HEK293 (cell line): Measurements from ENCODE around the gene COA8.
A peak's percentile ranks its signal among the peaks of the same experiment; 100 is the strongest.

Experiments used
- CTCF ChIA-PET: fragments of 350-600 bp; formaldehyde crosslinking; extraction: SDS; loops from one replicate; lab custom pipeline; 2021; ENCODE audit warnings: antibody characterized with exemption; lab: Yijun Ruan, JAX
- POLR2A ChIA-PET: fragments of 300-600 bp; formaldehyde crosslinking; extraction: SDS; loops from one replicate; lab custom pipeline; 2020; ENCODE audit warnings: antibody characterized with exemption, inconsistent platforms; lab: Yijun Ruan, JAX
- H3K27ac ChIP-seq: fragments of 200-500 bp; sonication (Bioruptor generic); 2 replicates; pipeline ENCODE4 v1.5.1; 2014; ENCODE audit warnings: low read depth, low read length, control low read depth, inconsistent platforms; ENCODE audit errors: extremely low read depth
- H3K36me3 ChIP-seq, 2 experiments: fragments of 200-500 bp in 1 of 2; sonication (Bioruptor generic) in 1 of 2; 1 replicate in 1 of 2; 2 replicates in 1 of 2; pipeline ENCODE4 v1.5.1; 2014 to 2017; ENCODE audit warnings: inconsistent platforms in 2 of 2, low read length in 2 of 2; ENCODE audit not compliant: control insufficient read depth in 2 of 2, insufficient read depth in 1 of 2
- H3K4me1 ChIP-seq: fragments of 200-500 bp; sonication (Bioruptor generic); 2 replicates; pipeline ENCODE4 v1.5.1; 2014; ENCODE audit warnings: mild to moderate bottlenecking, low read length, inconsistent platforms; ENCODE audit not compliant: control insufficient read depth, insufficient read depth
- H3K4me3 ChIP-seq: 2 replicates; pipeline ENCODE4 v1.5.1; 2011; ENCODE audit warnings: low read depth, mild to moderate bottlenecking, control low read depth, low read length, moderate library complexity
- H3K9me3 ChIP-seq: fragments of 200-500 bp; sonication (Bioruptor generic); 2 replicates; pipeline ENCODE4 v1.5.1; 2014; ENCODE audit warnings: low read depth, low read length, inconsistent platforms; ENCODE audit not compliant: control insufficient read depth, insufficient read depth
- IKZF3 ChIP-seq: fragments of 450-650 bp; IDR thresholded peaks from 2 replicates; pipeline ENCODE4 v1.5.0; 2018; ENCODE audit warnings: missing biosample characterization, mild to moderate bottlenecking, missing genetic modification characterization, moderate library complexity
- KLF1 ChIP-seq: fragments of 450-650 bp; formaldehyde crosslinking; IDR thresholded peaks from 2 replicates; pipeline ENCODE4 v1.5.1; 2016; ENCODE audit warnings: missing biosample characterization, missing genetic modification characterization
- PATZ1 ChIP-seq: fragments of 450-650 bp; formaldehyde crosslinking; IDR thresholded peaks from 2 replicates; pipeline ENCODE4 v1.5.1; 2016; ENCODE audit warnings: missing biosample characterization, missing genetic modification characterization
- PRDM4 ChIP-seq: fragments of 450-650 bp; formaldehyde crosslinking; IDR thresholded peaks from 2 replicates; pipeline ENCODE4 v1.5.1; 2017; ENCODE audit warnings: missing biosample characterization, missing genetic modification characterization
- SCRT2 ChIP-seq: fragments of 450-650 bp; formaldehyde crosslinking; IDR thresholded peaks from 2 replicates; pipeline ENCODE4 v1.5.1; 2016; ENCODE audit warnings: missing biosample characterization, missing genetic modification characterization
- SETDB1 ChIP-seq: IDR thresholded peaks from one replicate; pipeline ENCODE4 v1.6.1; 2017; ENCODE audit warnings: mild to moderate bottlenecking, low read length, moderate library complexity, mixed read lengths; ENCODE audit not compliant: insufficient read length
- YY1 ChIP-seq: fragments of 450-650 bp; formaldehyde crosslinking; IDR thresholded peaks from 2 replicates; pipeline ENCODE4 v1.5.1; 2018; ENCODE audit warnings: missing biosample characterization, missing genetic modification characterization
- YY2 ChIP-seq: fragments of 450-650 bp; formaldehyde crosslinking; IDR thresholded peaks from 2 replicates; pipeline ENCODE4 v1.5.1; 2016; ENCODE audit warnings: missing biosample characterization, missing genetic modification characterization
- ZBTB20 ChIP-seq: fragments of 450-650 bp; formaldehyde crosslinking; IDR thresholded peaks from 2 replicates; pipeline ENCODE4 v1.5.1; 2016; ENCODE audit warnings: missing biosample characterization, missing genetic modification characterization
- ZBTB48 ChIP-seq: fragments of 450-650 bp; formaldehyde crosslinking; IDR thresholded peaks from 2 replicates; pipeline ENCODE4 v1.5.1; 2016; ENCODE audit warnings: missing biosample characterization, missing genetic modification characterization
- ZNF138 ChIP-seq: fragments of 450-650 bp; formaldehyde crosslinking; IDR thresholded peaks from 2 replicates; pipeline ENCODE4 v1.5.1; 2016; ENCODE audit warnings: missing biosample characterization, missing genetic modification characterization, borderline replicate concordance
- ZNF169 ChIP-seq: fragments of 450-650 bp; formaldehyde crosslinking; IDR thresholded peaks from 2 replicates; pipeline ENCODE4 v1.5.1; 2016; ENCODE audit warnings: missing biosample characterization, missing genetic modification characterization
- ZNF221 ChIP-seq: fragments of 450-650 bp; formaldehyde crosslinking; IDR thresholded peaks from 2 replicates; pipeline ENCODE4 v1.5.1; 2017; ENCODE audit warnings: missing biosample characterization, missing genetic modification characterization, borderline replicate concordance
- ZNF239 ChIP-seq: fragments of 450-650 bp; formaldehyde crosslinking; IDR thresholded peaks from 2 replicates; pipeline ENCODE4 v1.5.1; 2016; ENCODE audit warnings: missing biosample characterization, missing genetic modification characterization
- ZNF266 ChIP-seq: fragments of 450-650 bp; formaldehyde crosslinking; IDR thresholded peaks from 2 replicates; pipeline ENCODE4 v1.5.1; 2016; ENCODE audit warnings: missing biosample characterization, missing genetic modification characterization, low read depth
- ZNF341 ChIP-seq: fragments of 450-650 bp; formaldehyde crosslinking; IDR thresholded peaks from 2 replicates; pipeline ENCODE4; 2016; ENCODE audit warnings: low read depth, missing biosample characterization, missing genetic modification characterization
- ZNF391 ChIP-seq: fragments of 450-650 bp; formaldehyde crosslinking; IDR thresholded peaks from 2 replicates; pipeline ENCODE4 v1.5.1; 2016; ENCODE audit warnings: low read depth, missing biosample characterization, missing genetic modification characterization, borderline replicate concordance
- ZNF394 ChIP-seq: fragments of 450-650 bp; formaldehyde crosslinking; IDR thresholded peaks from 2 replicates; pipeline ENCODE4 v1.5.1; 2016; ENCODE audit warnings: missing biosample characterization, missing genetic modification characterization, mild to moderate bottlenecking, moderate library complexity, borderline replicate concordance
- ZNF416 ChIP-seq: fragments of 450-650 bp; formaldehyde crosslinking; IDR thresholded peaks from 2 replicates; pipeline ENCODE4 v1.5.1; 2016; ENCODE audit warnings: missing biosample characterization, missing genetic modification characterization
- ZNF423 ChIP-seq: fragments of 450-650 bp; formaldehyde crosslinking; IDR thresholded peaks from 2 replicates; pipeline ENCODE4 v1.5.1; 2016; ENCODE audit warnings: missing biosample characterization, missing genetic modification characterization
- ZNF558 ChIP-seq: fragments of 450-650 bp; formaldehyde crosslinking; IDR thresholded peaks from 2 replicates; pipeline ENCODE4 v1.5.1; 2016; ENCODE audit warnings: missing biosample characterization, missing genetic modification characterization
- ZNF600 ChIP-seq: fragments of 450-650 bp; formaldehyde crosslinking; IDR thresholded peaks from 2 replicates; pipeline ENCODE4 v1.5.1; 2016; ENCODE audit warnings: missing biosample characterization, missing genetic modification characterization
- ZNF623 ChIP-seq: fragments of 450-650 bp; formaldehyde crosslinking; IDR thresholded peaks from 2 replicates; pipeline ENCODE4 v1.5.1; 2016; ENCODE audit warnings: missing biosample characterization, missing genetic modification characterization
- ZNF624 ChIP-seq: fragments of 450-650 bp; formaldehyde crosslinking; IDR thresholded peaks from 2 replicates; pipeline ENCODE4 v1.5.1; 2017; ENCODE audit warnings: missing biosample characterization, missing genetic modification characterization
- ZNF629 ChIP-seq: fragments of 450-650 bp; formaldehyde crosslinking; IDR thresholded peaks from 2 replicates; pipeline ENCODE4 v1.5.1; 2017; ENCODE audit warnings: missing biosample characterization, missing genetic modification characterization
- ZNF639 ChIP-seq: fragments of 450-650 bp; formaldehyde crosslinking; IDR thresholded peaks from 2 replicates; pipeline ENCODE4 v1.5.1; 2016; ENCODE audit warnings: missing biosample characterization, missing genetic modification characterization
- ZNF658 ChIP-seq: fragments of 450-650 bp; formaldehyde crosslinking; IDR thresholded peaks from 2 replicates; pipeline ENCODE4; 2016; ENCODE audit warnings: missing biosample characterization, missing genetic modification characterization
- ZNF707 ChIP-seq: fragments of 450-650 bp; formaldehyde crosslinking; IDR thresholded peaks from 2 replicates; pipeline ENCODE4 v1.5.1; 2016; ENCODE audit warnings: missing biosample characterization, missing genetic modification characterization
- ZNF776 ChIP-seq: fragments of 450-650 bp; formaldehyde crosslinking; IDR thresholded peaks from 2 replicates; pipeline ENCODE4 v1.5.0; 2017; ENCODE audit warnings: missing biosample characterization, missing genetic modification characterization, borderline replicate concordance
- ZSCAN30 ChIP-seq: fragments of 450-650 bp; IDR thresholded peaks from 2 replicates; pipeline ENCODE4 v1.5.1; 2018; ENCODE audit warnings: missing biosample characterization, mild to moderate bottlenecking, missing genetic modification characterization, moderate library complexity
- TF ChIP-seq, protein P1 (sequence below): fragments of 450-650 bp; formaldehyde crosslinking; IDR thresholded peaks from 2 replicates; pipeline ENCODE4 v1.5.1; 2017; ENCODE audit warnings: missing biosample characterization, missing genetic modification characterization

COA8 gene

DNA sequence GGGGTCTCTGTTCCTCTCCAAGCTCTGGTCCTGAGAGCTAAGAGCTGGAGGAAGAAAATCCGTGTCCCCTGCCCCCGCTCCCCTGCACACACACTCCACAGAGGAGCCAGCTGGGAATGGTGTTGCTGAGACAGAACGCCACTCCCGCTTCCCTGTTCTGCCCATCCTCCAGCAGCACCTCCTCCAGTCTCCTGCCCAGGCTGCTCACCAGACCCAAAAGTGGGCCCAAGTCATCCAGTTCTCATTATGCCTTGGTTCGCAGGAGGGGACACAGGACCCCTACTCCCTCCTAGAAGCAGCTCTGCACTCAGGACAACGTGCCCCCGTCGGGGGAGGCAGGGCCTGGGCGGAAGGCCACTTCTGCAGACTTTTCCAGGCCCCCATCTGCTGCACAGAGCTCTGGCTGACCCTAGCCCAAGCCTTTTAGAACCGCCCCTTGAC, 34.6 kb upstream of the COA8 start (continued):
- TF ChIP-seq ZNF658 (tag by site-specific recombination) = no peak
- TF ChIP-seq IKZF3 (tag by site-specific recombination) = no peak
- no peak for TF ChIP-seq ZNF391 (tag by site-specific recombination)
- TF ChIP-seq ZNF423 (tag by site-specific recombination) = no peak
- TF ChIP-seq ZNF266 (tag by site-specific recombination) = no peak
- peak; percentile 94 for TF ChIP-seq ZNF600 (tag by site-specific recombination)
- TF ChIP-seq, protein P1, sequence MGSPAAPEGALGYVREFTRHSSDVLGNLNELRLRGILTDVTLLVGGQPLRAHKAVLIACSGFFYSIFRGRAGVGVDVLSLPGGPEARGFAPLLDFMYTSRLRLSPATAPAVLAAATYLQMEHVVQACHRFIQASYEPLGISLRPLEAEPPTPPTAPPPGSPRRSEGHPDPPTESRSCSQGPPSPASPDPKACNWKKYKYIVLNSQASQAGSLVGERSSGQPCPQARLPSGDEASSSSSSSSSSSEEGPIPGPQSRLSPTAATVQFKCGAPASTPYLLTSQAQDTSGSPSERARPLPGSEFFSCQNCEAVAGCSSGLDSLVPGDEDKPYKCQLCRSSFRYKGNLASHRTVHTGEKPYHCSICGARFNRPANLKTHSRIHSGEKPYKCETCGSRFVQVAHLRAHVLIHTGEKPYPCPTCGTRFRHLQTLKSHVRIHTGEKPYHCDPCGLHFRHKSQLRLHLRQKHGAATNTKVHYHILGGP (tag by site-specific recombination) = no peak
- TF ChIP-seq ZNF558 (tag by site-specific recombination) = no peak
- TF ChIP-seq PATZ1 = no peak
- no peak for TF ChIP-seq ZBTB20 (tag by site-specific recombination)
- no peak for TF ChIP-seq ZNF138 (tag by site-specific recombination)
- TF ChIP-seq ZBTB48 (tag by site-specific recombination) = no peak
- TF ChIP-seq ZNF341 (tag by site-specific recombination) = peak; percentile 94
- no peak for TF ChIP-seq ZNF624
- TF ChIP-seq SCRT2 (tag by site-specific recombination) = 0 out of 2 replicates have a peak, but pooled peaks have one; percentile 7
- no peak for TF ChIP-seq ZNF416 (tag by site-specific recombination)
- no peak for TF ChIP-seq YY2
- TF ChIP-seq YY1 (tag by site-specific recombination) = no peak
- no peak for TF ChIP-seq SETDB1
- no peak for TF ChIP-seq ZNF394 (tag by site-specific recombination)
- no peak for TF ChIP-seq ZNF221 (tag by site-specific recombination)
- no peak for TF ChIP-seq ZSCAN30
- TF ChIP-seq ZNF629 (tag by site-specific recombination) = no peak
- no peak for TF ChIP-seq ZNF623 (tag by site-specific recombination)

- Histone ChIP-seq H3K36me3 (peaks cover 0 to 12% of the 10 kb centered on the region in 2 experiments; a peak in 1 of 3 replicates), H3K27ac (peak within 1 kb of the TSS; percentile 89), H3K4me3 (peak within 1 kb of the TSS; percentile 83), H3K4me1 (peaks cover 19% of the 10 kb centered on the region), H3K9me3 (no peaks in the 10 kb centered on the region)
- CTCF ChIA-PET = interaction anchor here (0.6 to 2.8 kb wide), 2 partner anchors 10 to 1516 kb away, joined by 3 to 13 read pairs; no protein-coding TSS in a partner anchor
- POLR2A ChIA-PET = interaction anchor here (0.6 to 2.2 kb wide), 14 partner anchors 8 to 452 kb away, joined by 3 to 18 read pairs (median 4); partner anchors contain the start of genes BAG5, COA8 and EIF5
- no peak for TF ChIP-seq ZNF169 (tag by site-specific recombination)
- no peak for TF ChIP-seq ZNF416 (tag by site-specific recombination)
- TF ChIP-seq KLF1 (tag by site-specific recombination) = 0 out of 2 replicates have a peak, but pooled peaks have one; percentile 16
- no peak for TF ChIP-seq ZNF776 (tag by site-specific recombination)
- TF ChIP-seq ZNF239 = no peak
- peak; percentile 63 for TF ChIP-seq ZNF341 (tag by site-specific recombination)
- TF ChIP-seq ZNF639 = peak; percentile 62; the same call in 1 of the 2 replicates
- TF ChIP-seq ZNF707 (tag by site-specific recombination) = no peak
- TF ChIP-seq IKZF3 (tag by site-specific recombination) = peak; percentile 97
- no peak for TF ChIP-seq PRDM4 (tag by site-specific recombination)
- peak; percentile 18; the same call in 1 of the 2 replicates for TF ChIP-seq ZNF394 (tag by site-specific recombination)
Measured at GRCh38 chr14:103528587-103529382, 34.0 kb upstream of the COA8 start, which contains the start of gene TRMT61A. TRMT61A (plus strand) TSS chr14:103529196; CDS start chr14:103529979, 783 bp downstream.
